ENCODE measurements around the gene TMEM141.

DNA sequence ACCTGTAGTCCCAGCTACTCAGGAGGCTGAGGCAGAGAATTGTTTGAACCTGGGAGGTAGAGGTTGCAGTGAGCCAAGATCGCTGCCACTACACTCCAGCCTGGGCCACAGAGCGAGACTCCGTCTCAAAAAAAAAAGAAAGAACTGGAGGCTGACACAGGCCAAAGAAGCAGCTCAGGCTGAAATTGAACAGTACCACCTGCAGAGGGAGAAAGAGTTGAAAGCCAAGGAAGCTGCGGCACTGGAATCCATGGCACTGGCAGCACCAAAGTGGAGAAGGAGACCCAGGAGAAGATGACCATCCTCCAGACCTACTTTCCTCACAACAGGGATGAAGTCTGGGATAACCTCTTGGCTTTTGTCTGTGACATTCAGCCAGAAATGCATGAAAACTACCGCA is 11.3 kb upstream of the TMEM141 start:
- TF ChIP-seq, protein P1, sequence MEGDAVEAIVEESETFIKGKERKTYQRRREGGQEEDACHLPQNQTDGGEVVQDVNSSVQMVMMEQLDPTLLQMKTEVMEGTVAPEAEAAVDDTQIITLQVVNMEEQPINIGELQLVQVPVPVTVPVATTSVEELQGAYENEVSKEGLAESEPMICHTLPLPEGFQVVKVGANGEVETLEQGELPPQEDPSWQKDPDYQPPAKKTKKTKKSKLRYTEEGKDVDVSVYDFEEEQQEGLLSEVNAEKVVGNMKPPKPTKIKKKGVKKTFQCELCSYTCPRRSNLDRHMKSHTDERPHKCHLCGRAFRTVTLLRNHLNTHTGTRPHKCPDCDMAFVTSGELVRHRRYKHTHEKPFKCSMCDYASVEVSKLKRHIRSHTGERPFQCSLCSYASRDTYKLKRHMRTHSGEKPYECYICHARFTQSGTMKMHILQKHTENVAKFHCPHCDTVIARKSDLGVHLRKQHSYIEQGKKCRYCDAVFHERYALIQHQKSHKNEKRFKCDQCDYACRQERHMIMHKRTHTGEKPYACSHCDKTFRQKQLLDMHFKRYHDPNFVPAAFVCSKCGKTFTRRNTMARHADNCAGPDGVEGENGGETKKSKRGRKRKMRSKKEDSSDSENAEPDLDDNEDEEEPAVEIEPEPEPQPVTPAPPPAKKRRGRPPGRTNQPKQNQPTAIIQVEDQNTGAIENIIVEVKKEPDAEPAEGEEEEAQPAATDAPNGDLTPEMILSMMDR (IDR thresholded peaks at IDR 0.05; ENCODE audit: low read length), result no peak
- no peak for TF ChIP-seq EZH2 (IDR thresholded peaks at IDR 0.05; ENCODE audit: borderline replicate concordance, low read length)

All from OCI-LY1 (cell line).